ENCODE measurements around the gene HIP1R.

DNA sequence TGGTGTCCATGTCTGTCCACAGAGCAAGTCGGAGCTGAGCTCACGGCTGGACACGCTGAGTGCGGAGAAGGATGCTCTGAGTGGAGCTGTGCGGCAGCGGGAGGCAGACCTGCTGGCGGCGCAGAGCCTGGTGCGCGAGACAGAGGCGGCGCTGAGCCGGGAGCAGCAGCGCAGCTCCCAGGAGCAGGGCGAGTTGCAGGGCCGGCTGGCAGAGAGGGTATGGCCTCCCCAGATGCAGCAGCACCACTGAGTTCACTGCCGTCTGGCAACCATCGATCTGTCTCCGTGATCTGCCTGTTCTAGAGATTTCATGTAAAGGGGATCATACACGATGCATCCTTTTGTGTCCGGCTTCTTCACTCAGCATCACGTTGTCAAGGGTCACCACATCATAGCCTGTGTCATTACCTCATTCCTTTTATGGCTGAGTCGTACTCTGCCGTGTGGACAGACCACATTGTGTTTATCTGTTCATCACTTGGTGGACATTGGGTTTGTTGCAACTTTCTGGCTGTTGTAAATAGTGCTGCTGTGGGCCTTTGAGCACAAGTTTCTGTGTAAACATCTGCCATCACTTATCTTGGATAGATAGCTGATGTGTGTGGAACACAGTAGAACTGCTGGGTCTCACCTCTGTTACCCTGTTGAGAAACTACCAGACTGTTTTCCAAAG is 21.9 kb downstream of the HIP1R start:
- TF ChIP-seq, protein P1, sequence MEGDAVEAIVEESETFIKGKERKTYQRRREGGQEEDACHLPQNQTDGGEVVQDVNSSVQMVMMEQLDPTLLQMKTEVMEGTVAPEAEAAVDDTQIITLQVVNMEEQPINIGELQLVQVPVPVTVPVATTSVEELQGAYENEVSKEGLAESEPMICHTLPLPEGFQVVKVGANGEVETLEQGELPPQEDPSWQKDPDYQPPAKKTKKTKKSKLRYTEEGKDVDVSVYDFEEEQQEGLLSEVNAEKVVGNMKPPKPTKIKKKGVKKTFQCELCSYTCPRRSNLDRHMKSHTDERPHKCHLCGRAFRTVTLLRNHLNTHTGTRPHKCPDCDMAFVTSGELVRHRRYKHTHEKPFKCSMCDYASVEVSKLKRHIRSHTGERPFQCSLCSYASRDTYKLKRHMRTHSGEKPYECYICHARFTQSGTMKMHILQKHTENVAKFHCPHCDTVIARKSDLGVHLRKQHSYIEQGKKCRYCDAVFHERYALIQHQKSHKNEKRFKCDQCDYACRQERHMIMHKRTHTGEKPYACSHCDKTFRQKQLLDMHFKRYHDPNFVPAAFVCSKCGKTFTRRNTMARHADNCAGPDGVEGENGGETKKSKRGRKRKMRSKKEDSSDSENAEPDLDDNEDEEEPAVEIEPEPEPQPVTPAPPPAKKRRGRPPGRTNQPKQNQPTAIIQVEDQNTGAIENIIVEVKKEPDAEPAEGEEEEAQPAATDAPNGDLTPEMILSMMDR (IDR thresholded peaks at IDR 0.05): no peak
- TF ChIP-seq POLR2AphosphoS5 (IDR thresholded peaks at IDR 0.05): no peak
- TF ChIP-seq POLR2A (IDR thresholded peaks at IDR 0.05): no peak

All from suprapubic skin (tissue), 4 donors.